Stimulated activated naive B cell treated with anti-CD40 and anti-IgM and Interleukin-4, amounts not matched to agents 10 μg/mL and 1 μg/mL and 100 μg/mL, for 72 hours (primary cell): Measurements from ENCODE around the gene NABP1.

Source experiments
- ATAC-seq, 2 donors: fragments of 150-1000 bp; cut with Tn5 transposase; replicated peaks; 2 replicates each; pipeline ENCODE4 v1.10.0; 2021; ENCODE audit warnings: moderate library complexity in 1 of 2
- DNase-seq: peaks from one replicate; pipeline ENCODE4 v3.0.0; 2021
- H3K27ac Mint-ChIP-seq: one replicate; pipeline ENCODE4 v1.8.0; 2022; ENCODE audit warnings: mild to moderate bottlenecking, mixed read lengths
- H3K27me3 Mint-ChIP-seq, 2 donors: one replicate each; pipeline ENCODE4 v1.8.0; 2022; ENCODE audit warnings: mixed read lengths in 2 of 2
- H3K36me3 Mint-ChIP-seq, 2 donors: one replicate each; pipeline ENCODE4 v1.8.0; 2022; ENCODE audit warnings: mixed read lengths in 2 of 2, mild to moderate bottlenecking in 1 of 2
- H3K4me1 Mint-ChIP-seq, 2 donors: one replicate each; pipeline ENCODE4 v1.8.0; 2022; ENCODE audit warnings: mixed read lengths in 2 of 2, mild to moderate bottlenecking in 1 of 2
- H3K4me3 Mint-ChIP-seq, 2 donors: one replicate each; pipeline ENCODE4 v1.8.0; 2022; ENCODE audit warnings: mild to moderate bottlenecking in 2 of 2, mixed read lengths in 2 of 2, moderate library complexity in 1 of 2
- H3K9me3 Mint-ChIP-seq, 2 donors: one replicate each; pipeline ENCODE4 v1.8.0; 2022; ENCODE audit warnings: mixed read lengths in 2 of 2, mild to moderate bottlenecking in 1 of 2

Gene NABP1

GRCh38 chr2:191680639-191681038, 2.7 kb downstream of the NABP1 start:
- ATAC-seq (no peak), DNase-seq (no peak)
- H3K36me3 Mint-ChIP-seq, result peaks cover 29 to 41% of the 10 kb centered on the region in 2 donors
- peaks cover 0 to 2% of the 10 kb centered on the region in 2 donors for H3K9me3 Mint-ChIP-seq
- H3K4me3 Mint-ChIP-seq, result peak overlapping the region; percentile 39 to 98
- H3K27me3 Mint-ChIP-seq, result no peaks in the 10 kb centered on the region
- peak overlapping the region; percentile 91 for H3K27ac Mint-ChIP-seq
- peaks cover 27 to 47% of the 10 kb centered on the region in 2 donors for H3K4me1 Mint-ChIP-seq

- peak overlapping the region; percentile 36 to 37 for H3K4me3 Mint-ChIP-seq
Observed at GRCh38 chr2:191682126-191682525, 4.2 kb downstream of the NABP1 start.

GRCh38 chr2:191686066-191686465, 8.1 kb downstream of the NABP1 start:
- peaks cover 27 to 58% of the 10 kb centered on the region in 2 donors for H3K4me1 Mint-ChIP-seq

More at GRCh38 chr2:191682126-191682525, 4.2 kb downstream of the NABP1 start:
- ATAC-seq (no peak), DNase-seq (no peak)
- H3K4me1 Mint-ChIP-seq, result peaks cover 23 to 44% of the 10 kb centered on the region in 2 donors
- H3K36me3 Mint-ChIP-seq, result peaks cover 31 to 47% of the 10 kb centered on the region in 2 donors
- no peak overlapping the region for H3K27ac Mint-ChIP-seq
- no peaks in the 10 kb centered on the region for H3K27me3 Mint-ChIP-seq
- peaks cover 0 to 2% of the 10 kb centered on the region in 2 donors for H3K9me3 Mint-ChIP-seq

GRCh38 chr2:191686729-191687128, 8.8 kb downstream of the NABP1 start:
- DNase-seq (no peak), ATAC-seq (peak; percentile 49 to 60)
- Mint-ChIP-seq H3K27me3 (no peaks in the 10 kb centered on the region), H3K4me3 (no peak overlapping the region), H3K9me3 (no peaks in the 10 kb centered on the region), H3K4me1 (peaks cover 27 to 62% of the 10 kb centered on the region in 2 donors), H3K27ac (no peak overlapping the region), H3K36me3 (peaks cover 22 to 38% of the 10 kb centered on the region in 2 donors)

More at GRCh38 chr2:191686066-191686465, 8.1 kb downstream of the NABP1 start:
- no peak overlapping the region for H3K27ac Mint-ChIP-seq
- ATAC-seq (no peak), DNase-seq (no peak)
- peaks cover 22 to 38% of the 10 kb centered on the region in 2 donors for H3K36me3 Mint-ChIP-seq
- H3K4me3 Mint-ChIP-seq, result no peak overlapping the region
- no peaks in the 10 kb centered on the region for H3K9me3 Mint-ChIP-seq
- H3K27me3 Mint-ChIP-seq, result no peaks in the 10 kb centered on the region

- Mint-ChIP-seq H3K4me1 (peaks cover 21 to 56% of the 10 kb centered on the region in 2 donors), H3K27ac (peak overlapping the region; percentile 47), H3K9me3 (no peaks in the 10 kb centered on the region), H3K4me3 (no peak overlapping the region), H3K36me3 (peaks cover 16 to 28% of the 10 kb centered on the region in 2 donors), H3K27me3 (no peaks in the 10 kb centered on the region)
- DNase-seq, result no peak
- ATAC-seq, result no peak
Observed at GRCh38 chr2:191687867-191688266, 9.9 kb downstream of the NABP1 start.

GRCh38 chr2:191688934-191689695, 11.2 kb downstream of the NABP1 start:
- H3K27me3 Mint-ChIP-seq, result no peaks in the 10 kb centered on the region
- H3K27ac Mint-ChIP-seq, result peak overlapping the region; percentile 86
- ATAC-seq, result peak; percentile 17 to 26
- no peak for DNase-seq
- no peak overlapping the region for H3K4me3 Mint-ChIP-seq
- no peaks in the 10 kb centered on the region for H3K9me3 Mint-ChIP-seq
- H3K36me3 Mint-ChIP-seq, result peaks cover 18 to 30% of the 10 kb centered on the region in 2 donors
- peaks cover 25 to 59% of the 10 kb centered on the region in 2 donors for H3K4me1 Mint-ChIP-seq

- Mint-ChIP-seq H3K36me3 (peaks cover 20 to 36% of the 10 kb centered on the region in 2 donors), H3K27ac (no peak overlapping the region), H3K4me3 (no peak overlapping the region)
Observed at GRCh38 chr2:191690327-191690726, 12.4 kb downstream of the NABP1 start.

GRCh38 chr2:191691016-191691735, 13.2 kb downstream of the NABP1 start:
- no peak overlapping the region for H3K27ac Mint-ChIP-seq
- no peaks in the 10 kb centered on the region for H3K27me3 Mint-ChIP-seq
- peak overlapping the region in 1 of 2 donors; percentile 52 for H3K4me3 Mint-ChIP-seq
- ATAC-seq (peak; percentile 58 to 61), DNase-seq (peak; percentile 42)
- peaks cover 23 to 54% of the 10 kb centered on the region in 2 donors for H3K4me1 Mint-ChIP-seq
- H3K9me3 Mint-ChIP-seq, result no peaks in the 10 kb centered on the region
- peaks cover 16 to 36% of the 10 kb centered on the region in 2 donors for H3K36me3 Mint-ChIP-seq

More at GRCh38 chr2:191690327-191690726, 12.4 kb downstream of the NABP1 start:
- H3K4me1 Mint-ChIP-seq, result peaks cover 25 to 61% of the 10 kb centered on the region in 2 donors
- H3K9me3 Mint-ChIP-seq, result no peaks in the 10 kb centered on the region
- ATAC-seq, result no peak
- DNase-seq, result no peak
- H3K27me3 Mint-ChIP-seq, result no peaks in the 10 kb centered on the region

- ATAC-seq (no peak), DNase-seq (no peak)
- peaks cover 17 to 34% of the 10 kb centered on the region in 2 donors for H3K36me3 Mint-ChIP-seq
- H3K4me3 Mint-ChIP-seq, result no peak overlapping the region
- H3K4me1 Mint-ChIP-seq, result peaks cover 20 to 47% of the 10 kb centered on the region in 2 donors
- H3K9me3 Mint-ChIP-seq, result no peaks in the 10 kb centered on the region
- no peaks in the 10 kb centered on the region for H3K27me3 Mint-ChIP-seq
- no peak overlapping the region for H3K27ac Mint-ChIP-seq
Observed at GRCh38 chr2:191691898-191692297, 14.0 kb downstream of the NABP1 start.

- H3K36me3 Mint-ChIP-seq, result peaks cover 17 to 35% of the 10 kb centered on the region in 2 donors
- no peaks in the 10 kb centered on the region for H3K27me3 Mint-ChIP-seq
- ATAC-seq (no peak), DNase-seq (no peak)
- no peak overlapping the region for H3K4me3 Mint-ChIP-seq
- H3K4me1 Mint-ChIP-seq, result peaks cover 19 to 44% of the 10 kb centered on the region in 2 donors
- H3K27ac Mint-ChIP-seq, result no peak overlapping the region
- H3K9me3 Mint-ChIP-seq, result no peaks in the 10 kb centered on the region
Observed at GRCh38 chr2:191692502-191693115, 14.7 kb downstream of the NABP1 start.

- Mint-ChIP-seq H3K27me3 (no peaks in the 10 kb centered on the region), H3K27ac (no peak overlapping the region), H3K36me3 (peaks cover 13 to 34% of the 10 kb centered on the region in 2 donors), H3K9me3 (no peaks in the 10 kb centered on the region), H3K4me1 (peaks cover 16 to 38% of the 10 kb centered on the region in 2 donors), H3K4me3 (no peak overlapping the region)
- no peak for ATAC-seq
- no peak for DNase-seq
Observed at GRCh38 chr2:191693166-191693565, 15.2 kb downstream of the NABP1 start.

GRCh38 chr2:191693778-191694177, 15.8 kb downstream of the NABP1 start:
- H3K27me3 Mint-ChIP-seq, result no peaks in the 10 kb centered on the region
- peak; percentile 47 to 66 for ATAC-seq
- H3K4me3 Mint-ChIP-seq, result no peak overlapping the region
- peaks cover 10 to 29% of the 10 kb centered on the region in 2 donors for H3K36me3 Mint-ChIP-seq
- peaks cover 13 to 32% of the 10 kb centered on the region in 2 donors for H3K4me1 Mint-ChIP-seq
- DNase-seq, result no peak
- no peak overlapping the region for H3K27ac Mint-ChIP-seq
- H3K9me3 Mint-ChIP-seq, result no peaks in the 10 kb centered on the region

- peak in 1 of 2 donors; percentile 8 for ATAC-seq
- peaks cover 6 to 14% of the 10 kb centered on the region in 2 donors for H3K4me1 Mint-ChIP-seq
- no peak overlapping the region for H3K4me3 Mint-ChIP-seq
- H3K27ac Mint-ChIP-seq, result no peak overlapping the region
- no peaks in the 10 kb centered on the region for H3K27me3 Mint-ChIP-seq
- peaks cover 10 to 35% of the 10 kb centered on the region in 2 donors for H3K36me3 Mint-ChIP-seq
- H3K9me3 Mint-ChIP-seq, result no peaks in the 10 kb centered on the region
- DNase-seq, result no peak
Observed at GRCh38 chr2:191696001-191696400, 18.1 kb downstream of the NABP1 start.

GRCh38 chr2:191696966-191697365, 19.0 kb downstream of the NABP1 start:
- peaks cover 14 to 43% of the 10 kb centered on the region in 2 donors for H3K36me3 Mint-ChIP-seq

More at GRCh38 chr2:191696966-191697365, 19.0 kb downstream of the NABP1 start:
- no peaks in the 10 kb centered on the region for H3K9me3 Mint-ChIP-seq
- no peak for ATAC-seq
- no peak overlapping the region for H3K27ac Mint-ChIP-seq
- DNase-seq, result no peak
- H3K4me1 Mint-ChIP-seq, result peaks cover 5 to 9% of the 10 kb centered on the region in 2 donors
- no peaks in the 10 kb centered on the region for H3K27me3 Mint-ChIP-seq
- no peak overlapping the region for H3K4me3 Mint-ChIP-seq
